GM18907 (cell line): ENCODE data around the gene SH3BGRL3.
"Not testable (repeated sequence)": the region's sequence is repeated elsewhere in the genome, so short reads cannot be mapped to it uniquely, and the experiment has no call there.

Experiments used
- ATAC-seq: cut with Tn5 transposase; IDR thresholded peaks from one replicate; pipeline ENCODE4 v1.9.1; 2021; ENCODE audit warnings: mild to moderate bottlenecking, moderate library complexity; ENCODE audit not compliant: unreplicated experiment

SH3BGRL3 gene

DNA sequence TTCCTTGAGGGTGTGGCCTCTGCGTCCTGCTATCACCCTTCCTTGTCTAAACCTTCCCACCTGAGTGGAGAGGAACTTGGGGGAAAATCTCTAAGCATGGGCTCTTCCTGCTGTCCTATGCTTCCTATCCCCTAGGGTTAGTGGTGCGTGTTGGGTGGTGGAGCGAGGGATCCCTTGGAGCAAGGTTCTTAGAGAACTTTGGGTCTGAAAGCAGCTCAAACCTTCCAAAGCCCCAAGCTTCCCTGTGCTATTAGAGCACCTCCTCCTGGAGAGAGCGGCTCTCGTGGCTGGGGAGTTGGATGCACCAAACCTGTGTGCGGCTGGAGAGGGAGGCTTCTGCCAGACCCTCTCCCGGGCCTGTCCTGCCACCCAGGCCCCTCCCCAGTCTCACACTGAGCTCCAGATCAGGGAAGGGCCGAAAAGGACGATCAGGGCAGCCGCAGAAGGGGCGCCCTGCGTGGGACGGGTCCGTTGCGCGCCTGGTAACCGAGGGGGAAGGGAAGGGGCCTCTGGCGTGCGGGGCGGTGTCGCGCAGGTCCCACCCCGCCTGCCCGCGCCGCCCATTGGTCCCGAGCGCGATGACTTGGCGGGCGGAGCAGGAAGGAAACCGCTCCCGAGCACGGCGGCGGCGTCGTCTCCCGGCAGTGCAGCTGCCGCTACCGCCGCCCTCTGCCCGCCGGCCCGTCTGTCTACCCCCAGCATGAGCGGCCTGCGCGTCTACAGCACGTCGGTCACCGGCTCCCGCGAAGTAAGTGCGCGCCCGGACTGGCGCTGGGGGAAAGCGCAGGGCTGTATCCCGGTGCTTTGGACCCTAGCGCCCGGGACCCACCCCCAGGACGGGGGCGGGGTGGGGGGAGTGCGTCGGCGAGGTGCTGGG, at the start of gene SH3BGRL3:
Gene SH3BGRL3 (plus strand): TSS at position 631 of the 877 bp plus-strand sequence. CDS start 70 bp downstream, at position 701.
- peak; percentile 47 for ATAC-seq

- ATAC-seq = not testable (repeated sequence)
These were observed 49.2 kb upstream of the SH3BGRL3 start for GRCh38 chr1:26230682-26231081.

DNA sequence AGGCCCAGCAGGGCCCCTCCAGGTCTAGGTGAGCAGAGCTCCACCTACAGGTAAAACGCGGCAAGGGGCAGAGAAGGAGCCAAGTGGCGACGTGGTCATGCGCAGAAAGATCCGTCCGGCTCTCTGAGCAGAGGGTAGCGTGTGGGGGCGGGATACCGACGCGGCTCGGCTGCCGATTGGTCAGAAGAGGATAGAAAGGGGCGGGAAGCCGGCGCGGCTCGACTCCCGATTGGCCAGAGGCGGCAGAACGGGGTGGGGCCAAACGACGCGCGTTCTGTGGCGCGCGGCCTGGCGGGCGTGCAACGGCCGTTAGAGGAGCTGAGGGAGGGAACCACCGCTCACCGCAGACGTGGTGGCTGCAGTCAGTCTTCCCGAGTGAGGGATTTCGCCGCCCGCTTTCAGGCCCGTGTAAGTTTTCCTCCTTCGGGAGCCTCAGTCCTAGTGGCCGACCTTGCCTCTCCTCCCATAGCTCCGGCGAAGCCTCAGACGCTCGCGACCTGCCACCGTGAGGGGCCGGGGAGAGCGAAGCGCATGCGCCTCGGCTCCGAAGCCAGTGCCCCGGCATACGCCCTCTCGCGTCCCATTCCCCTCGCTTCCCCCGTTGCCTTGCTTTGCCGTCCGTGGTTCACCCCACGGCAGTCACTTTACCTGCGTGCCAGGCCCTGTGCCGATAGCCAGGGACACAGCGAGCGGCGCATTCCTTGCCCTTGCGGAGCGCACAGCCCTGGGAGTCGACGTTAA, 45.8 kb upstream of the SH3BGRL3 start, which contains the start of gene CEP85:
Gene CEP85 (plus strand): TSS at position 298 of the 741 bp plus-strand sequence. CDS start 5,584 bp downstream, outside the sequence.
- ATAC-seq = peak; percentile 92

DNA sequence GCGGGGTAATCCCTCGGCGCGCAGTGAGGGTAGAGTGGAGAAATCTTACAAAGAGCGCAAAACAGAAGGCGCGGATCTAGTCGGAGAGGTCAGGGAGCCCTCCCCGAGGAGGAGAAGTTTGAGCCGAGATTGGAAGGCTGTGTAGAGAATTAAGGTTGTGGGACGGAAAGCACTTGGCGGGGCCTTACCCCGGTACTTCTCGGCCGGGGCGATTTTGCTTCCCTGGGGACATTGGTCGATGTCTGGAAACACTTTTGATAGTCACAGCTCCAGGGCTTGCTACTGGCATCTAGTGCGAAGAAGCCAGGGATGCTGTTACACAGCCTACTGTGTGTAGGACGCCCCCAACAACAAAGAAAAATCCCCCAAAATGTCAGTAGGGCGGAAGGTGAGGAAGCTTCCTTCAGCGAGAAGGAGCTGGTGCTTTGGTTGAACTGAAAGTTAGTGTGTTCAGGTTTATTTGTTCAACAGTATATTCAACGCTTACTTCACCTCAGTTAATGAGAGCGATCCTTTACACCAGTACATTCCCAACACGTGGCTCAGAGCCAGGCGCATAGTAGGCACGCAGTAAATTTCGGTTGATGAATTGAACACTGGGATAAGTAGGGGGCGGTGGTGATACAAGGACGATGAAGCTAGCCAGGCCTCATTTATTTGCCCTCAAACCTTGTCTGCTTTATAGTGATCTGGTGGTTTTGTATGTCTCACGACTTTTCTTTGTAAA, 45.1 kb upstream of the SH3BGRL3 start:
- peak; percentile 21 for ATAC-seq

- no peak for ATAC-seq
These were observed 42.5 kb upstream of the SH3BGRL3 start for GRCh38 chr1:26237230-26237966.

GRCh38 chr1:26239936-26240335, 40.0 kb upstream of the SH3BGRL3 start:
- ATAC-seq = no peak

DNA sequence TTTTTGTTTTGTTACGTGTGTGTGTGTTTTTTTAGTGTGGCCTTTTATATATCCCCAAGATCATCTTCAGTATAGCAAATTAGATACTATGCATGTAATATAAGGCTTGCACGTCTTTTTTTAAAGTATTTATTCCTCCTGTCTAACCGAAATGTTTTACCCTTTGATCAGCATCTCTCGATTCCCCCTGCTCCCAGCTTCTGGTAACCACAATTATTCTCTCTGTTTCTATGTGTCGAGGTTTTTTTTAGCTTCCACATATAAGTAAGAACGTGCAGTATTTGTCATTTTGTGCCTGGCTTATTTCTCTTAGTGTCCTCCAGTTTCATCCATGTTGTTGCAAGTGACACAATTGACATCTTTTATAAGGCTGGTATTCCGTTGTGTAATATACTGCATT, 27.2 kb upstream of the SH3BGRL3 start:
- no peak for ATAC-seq

- ATAC-seq = no peak
These were observed 25.5 kb upstream of the SH3BGRL3 start for GRCh38 chr1:26254404-26254803.

DNA sequence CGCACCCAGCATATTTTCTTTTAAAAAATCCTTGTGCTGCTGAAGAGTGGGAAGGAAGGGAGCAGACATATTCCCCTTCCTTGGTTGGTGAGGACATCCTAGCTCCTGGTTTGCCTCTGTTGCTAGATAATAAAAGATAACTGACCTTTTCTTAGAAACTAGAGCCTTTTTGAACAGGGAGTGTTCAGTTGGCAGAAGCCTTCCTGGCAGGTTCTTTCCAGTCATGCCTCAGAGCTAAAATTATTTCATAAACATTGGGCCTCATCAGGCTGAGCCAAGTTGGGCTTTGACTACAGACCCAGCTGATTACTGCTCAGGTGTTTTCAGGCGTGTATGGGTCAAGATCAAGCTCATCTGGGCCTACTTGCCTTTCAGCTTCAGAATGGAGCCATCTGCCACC, 22.7 kb upstream of the SH3BGRL3 start:
- no peak for ATAC-seq

DNA sequence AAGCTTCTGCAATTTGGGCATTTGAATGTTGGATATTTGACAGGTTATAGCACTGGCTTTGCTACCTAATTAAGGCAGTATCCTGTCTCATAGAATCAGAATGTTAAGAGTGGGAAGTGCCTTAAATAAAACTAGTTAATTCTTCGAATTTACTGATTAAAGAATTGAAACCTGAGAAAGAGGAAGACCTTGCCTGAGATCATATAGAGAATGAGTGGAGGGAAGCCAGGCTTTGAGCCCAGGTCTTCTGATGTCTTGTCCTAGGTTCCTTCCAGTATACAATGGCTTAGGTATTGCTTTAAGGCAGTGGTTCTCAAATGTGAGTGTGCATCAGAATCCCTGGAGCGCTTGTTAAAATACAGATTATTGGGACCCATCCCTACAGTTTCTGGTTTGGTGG, 20.9 kb upstream of the SH3BGRL3 start:
- ATAC-seq = no peak

- ATAC-seq = no peak
These were observed 20.3 kb upstream of the SH3BGRL3 start for GRCh38 chr1:26259578-26259977.

- ATAC-seq = no peak
These were observed 16.7 kb upstream of the SH3BGRL3 start for GRCh38 chr1:26263212-26263611.

- no peak for ATAC-seq
These were observed 14.5 kb upstream of the SH3BGRL3 start for GRCh38 chr1:26265405-26265804.

DNA sequence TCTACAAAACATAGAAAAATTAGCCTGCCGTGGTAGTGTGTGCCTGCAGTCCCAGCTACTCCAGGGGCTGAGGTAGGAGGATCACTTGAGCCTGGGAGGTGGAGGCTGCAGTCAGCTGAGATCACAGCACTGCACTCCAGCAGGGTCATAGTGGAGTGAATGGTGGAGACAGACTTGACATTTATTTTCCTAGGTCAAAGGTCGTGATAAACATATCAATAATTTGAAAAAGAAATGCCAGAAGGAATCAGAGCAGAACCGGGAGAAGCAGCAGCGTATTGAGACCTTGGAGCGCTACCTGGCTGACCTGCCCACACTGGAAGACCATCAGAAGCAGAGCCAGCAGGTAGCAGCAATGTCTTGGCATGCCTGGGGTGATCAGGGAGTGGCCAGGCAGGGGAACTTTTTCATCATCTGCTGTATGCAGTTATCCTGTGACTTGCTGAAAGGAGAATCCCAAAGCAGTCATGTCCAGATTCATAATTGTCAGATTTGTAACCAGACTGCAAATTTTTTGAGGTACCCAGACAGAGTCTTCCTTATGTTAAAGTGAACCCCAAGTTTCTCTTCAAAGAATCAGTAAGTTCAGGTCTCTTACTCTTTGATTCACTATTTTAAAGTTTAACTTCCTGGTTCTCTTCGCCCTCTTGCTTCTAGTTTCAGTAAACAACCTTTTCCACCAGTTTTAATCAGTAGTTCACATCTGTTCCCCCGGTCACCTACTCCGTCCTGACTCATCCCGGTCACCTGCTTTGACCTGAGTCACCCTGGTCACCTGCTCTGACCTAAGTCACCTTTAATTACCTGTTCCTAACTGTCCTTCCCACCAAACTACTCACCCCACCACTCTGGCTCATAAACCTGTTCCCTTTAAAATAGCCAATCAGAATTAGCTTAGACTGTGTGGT, 11.3 kb upstream of the SH3BGRL3 start:
- ATAC-seq = no peak

GRCh38 chr1:26269198-26269550, 10.7 kb upstream of the SH3BGRL3 start:
- no peak for ATAC-seq

- ATAC-seq = no peak
These were observed 5.0 kb upstream of the SH3BGRL3 start for GRCh38 chr1:26274801-26275425.

- peak; percentile 44 for ATAC-seq
These were observed 4.1 kb upstream of the SH3BGRL3 start for GRCh38 chr1:26275580-26276431.

DNA sequence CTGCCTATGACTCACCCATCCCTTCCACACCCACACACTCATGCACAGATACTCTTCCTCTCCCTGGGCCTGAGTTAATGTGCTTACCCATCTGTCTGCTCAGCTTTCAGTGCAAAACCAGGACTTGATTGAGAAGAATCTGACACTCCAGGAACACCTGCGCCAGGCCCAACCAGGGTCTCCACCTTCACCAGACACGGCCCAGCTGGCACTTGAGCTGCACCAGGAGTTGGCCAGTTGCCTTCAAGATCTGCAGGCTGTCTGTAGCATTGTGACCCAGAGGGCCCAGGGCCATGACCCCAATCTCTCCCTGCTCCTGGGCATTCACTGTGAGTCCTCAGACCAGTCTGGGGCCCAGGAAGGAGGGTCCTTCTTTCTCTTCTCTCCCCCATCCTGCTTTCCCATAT, 3.5 kb upstream of the SH3BGRL3 start:
- no peak for ATAC-seq
